GM12864 (cell line): ENCODE results near the gene NOMO2.
"Not testable (repeated sequence)": the region's sequence is repeated elsewhere in the genome, so short reads cannot be mapped to it uniquely, and the experiment has no call there.

Source experiments
- DNase-seq: peaks from one replicate; pipeline ENCODE4 v3.0.0-alpha.2; 2011; ENCODE audit warnings: low read depth
- H3K4me3 ChIP-seq: 2 replicates; pipeline ENCODE4 v1.5.1; 2011; ENCODE audit warnings: mild to moderate bottlenecking, low read depth, low read length, control low read depth
- CTCF ChIP-seq: IDR thresholded peaks from 2 replicates; pipeline ENCODE4 v1.5.1; 2011; ENCODE audit warnings: low read depth, mild to moderate bottlenecking, moderate library complexity, low read length, control low read depth, inconsistent platforms; ENCODE audit errors: missing control alignments

The NOMO2 gene, protein sequence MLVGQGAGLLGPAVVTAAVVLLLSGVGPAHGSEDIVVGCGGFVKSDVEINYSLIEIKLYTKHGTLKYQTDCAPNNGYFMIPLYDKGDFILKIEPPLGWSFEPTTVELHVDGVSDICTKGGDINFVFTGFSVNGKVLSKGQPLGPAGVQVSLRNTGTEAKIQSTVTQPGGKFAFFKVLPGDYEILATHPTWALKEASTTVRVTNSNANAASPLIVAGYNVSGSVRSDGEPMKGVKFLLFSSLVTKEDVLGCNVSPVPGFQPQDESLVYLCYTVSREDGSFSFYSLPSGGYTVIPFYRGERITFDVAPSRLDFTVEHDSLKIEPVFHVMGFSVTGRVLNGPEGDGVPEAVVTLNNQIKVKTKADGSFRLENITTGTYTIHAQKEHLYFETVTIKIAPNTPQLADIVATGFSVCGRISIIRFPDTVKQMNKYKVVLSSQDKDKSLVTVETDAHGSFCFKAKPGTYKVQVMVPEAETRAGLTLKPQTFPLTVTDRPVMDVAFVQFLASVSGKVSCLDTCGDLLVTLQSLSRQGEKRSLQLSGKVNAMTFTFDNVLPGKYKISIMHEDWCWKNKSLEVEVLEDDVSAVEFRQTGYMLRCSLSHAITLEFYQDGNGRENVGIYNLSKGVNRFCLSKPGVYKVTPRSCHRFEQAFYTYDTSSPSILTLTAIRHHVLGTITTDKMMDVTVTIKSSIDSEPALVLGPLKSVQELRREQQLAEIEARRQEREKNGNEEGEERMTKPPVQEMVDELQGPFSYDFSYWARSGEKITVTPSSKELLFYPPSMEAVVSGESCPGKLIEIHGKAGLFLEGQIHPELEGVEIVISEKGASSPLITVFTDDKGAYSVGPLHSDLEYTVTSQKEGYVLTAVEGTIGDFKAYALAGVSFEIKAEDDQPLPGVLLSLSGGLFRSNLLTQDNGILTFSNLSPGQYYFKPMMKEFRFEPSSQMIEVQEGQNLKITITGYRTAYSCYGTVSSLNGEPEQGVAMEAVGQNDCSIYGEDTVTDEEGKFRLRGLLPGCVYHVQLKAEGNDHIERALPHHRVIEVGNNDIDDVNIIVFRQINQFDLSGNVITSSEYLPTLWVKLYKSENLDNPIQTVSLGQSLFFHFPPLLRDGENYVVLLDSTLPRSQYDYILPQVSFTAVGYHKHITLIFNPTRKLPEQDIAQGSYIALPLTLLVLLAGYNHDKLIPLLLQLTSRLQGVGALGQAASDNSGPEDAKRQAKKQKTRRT

DNA sequence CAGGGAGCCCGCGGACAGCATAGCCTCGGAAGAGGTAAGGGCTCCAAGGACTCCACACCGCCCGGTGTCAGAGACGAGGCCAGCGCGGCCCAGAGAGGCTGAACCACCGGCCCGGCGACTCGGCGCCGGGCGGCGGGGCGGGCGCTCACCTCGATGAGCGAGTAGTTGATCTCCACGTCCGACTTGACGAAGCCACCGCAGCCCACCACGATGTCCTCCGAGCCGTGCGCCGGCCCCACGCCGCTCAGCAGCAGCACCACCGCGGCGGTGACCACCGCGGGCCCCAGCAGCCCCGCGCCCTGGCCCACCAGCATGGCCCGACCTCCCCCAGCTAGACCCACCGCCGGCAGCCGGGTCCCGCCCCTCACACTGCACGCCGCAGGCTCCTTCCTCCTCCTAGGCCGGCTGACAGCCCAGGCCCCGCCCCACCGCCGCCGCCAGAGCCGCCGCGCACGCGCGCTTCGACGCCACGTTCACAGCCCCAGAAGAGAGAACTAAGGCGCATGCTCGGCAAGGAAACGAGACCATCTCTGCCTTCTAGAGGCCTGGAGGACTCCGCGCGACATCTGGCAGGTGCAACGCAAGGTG lies at the start of gene NOMO2:
Gene NOMO2, minus strand, starts transcription at position 371 of the 588 bp plus-strand sequence. Its CDS starts 57 bp downstream, at position 314.
- not testable (repeated sequence) for DNase-seq
- H3K4me3 ChIP-seq = peak within 1 kb of the TSS; percentile 57

DNA sequence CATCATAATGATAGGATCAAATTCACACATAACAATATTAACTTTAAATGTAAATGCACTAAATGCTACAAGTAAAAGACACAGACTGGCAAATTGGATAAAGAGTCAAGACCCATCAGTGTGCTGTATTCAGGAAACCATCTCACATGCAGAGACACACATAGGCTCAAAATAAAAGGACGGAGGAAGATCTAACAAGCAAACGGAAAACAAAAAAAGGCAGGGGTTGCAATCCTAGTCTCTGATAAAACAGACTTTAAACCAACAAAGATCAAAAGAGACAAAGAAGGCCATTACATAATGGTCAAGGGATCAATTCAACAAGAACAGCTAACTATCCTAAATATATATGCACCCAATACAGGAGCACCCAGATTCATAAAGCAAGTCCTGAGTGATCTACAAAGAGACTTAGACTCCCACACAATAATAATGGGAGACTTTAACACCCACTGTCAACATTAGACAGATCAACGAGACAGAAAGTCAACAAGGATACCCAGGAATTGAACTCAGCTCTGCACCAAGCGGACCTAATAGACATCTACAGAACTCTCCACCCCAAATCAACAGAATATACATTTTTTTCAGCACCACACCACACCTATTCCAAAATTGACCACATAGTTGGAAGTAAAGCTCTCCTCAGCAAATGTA lies 48.4 kb upstream of the NOMO2 start:
- H3K4me3 ChIP-seq, DNase-seq: not testable (repeated sequence)

- DNase-seq, H3K4me3 ChIP-seq: not testable (repeated sequence)
These were observed 46.4 kb upstream of the NOMO2 start for GRCh38 chr16:18608271-18608670.

DNA sequence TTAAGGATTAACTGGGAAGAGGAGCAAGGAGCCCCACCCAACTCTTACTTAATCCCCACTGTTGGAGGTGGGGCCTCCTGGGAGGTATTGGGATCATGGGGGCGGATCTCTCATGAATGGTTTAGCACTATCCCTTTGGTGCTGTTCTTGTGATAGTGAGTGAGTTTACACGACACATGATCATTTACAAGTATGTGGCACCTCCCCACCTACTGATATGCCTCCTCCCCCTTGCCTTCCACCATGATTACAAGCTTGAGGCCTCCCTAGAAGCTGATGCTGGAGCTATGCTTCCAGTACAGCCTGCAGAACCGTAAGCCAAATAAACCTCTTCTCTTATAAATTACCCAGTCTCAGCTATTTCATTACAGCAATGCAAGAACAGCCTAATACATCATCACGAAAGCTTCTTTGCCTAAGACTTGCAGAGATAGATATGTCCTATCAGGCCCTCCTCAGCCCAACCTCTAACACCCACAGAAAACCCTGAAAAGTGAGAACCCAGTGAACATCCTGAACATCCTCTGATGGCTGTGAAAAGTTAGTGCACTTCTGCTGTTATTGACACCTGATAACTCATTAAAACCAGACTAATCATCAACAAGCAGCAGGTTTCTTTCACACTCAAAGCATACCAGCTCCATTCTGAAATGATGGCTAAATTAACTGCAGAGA lies 41.8 kb upstream of the NOMO2 start:
- H3K4me3 ChIP-seq, DNase-seq: not testable (repeated sequence)

DNA sequence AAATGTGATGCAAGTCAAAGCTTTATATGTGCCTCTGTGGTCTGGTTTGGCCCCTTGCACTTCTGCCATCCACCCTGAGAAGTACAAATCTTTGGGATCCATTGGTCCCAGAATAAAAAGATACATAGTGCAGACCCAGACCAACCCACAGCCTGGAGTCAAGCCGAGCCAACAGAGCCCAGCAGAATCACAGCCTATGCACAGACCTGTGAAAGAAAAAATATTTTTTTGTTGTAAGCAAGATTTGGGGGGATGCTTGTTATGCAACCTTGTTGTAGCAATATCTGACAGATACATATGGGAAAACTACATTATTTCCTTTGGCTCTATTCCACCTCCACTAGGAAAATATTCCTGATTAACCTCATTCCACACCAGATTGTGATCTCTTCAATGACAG lies 36.7 kb upstream of the NOMO2 start:
- H3K4me3 ChIP-seq, DNase-seq: not testable (repeated sequence)

- DNase-seq, H3K4me3 ChIP-seq: not testable (repeated sequence)
These were observed 35.8 kb upstream of the NOMO2 start for GRCh38 chr16:18597734-18598133.

DNA sequence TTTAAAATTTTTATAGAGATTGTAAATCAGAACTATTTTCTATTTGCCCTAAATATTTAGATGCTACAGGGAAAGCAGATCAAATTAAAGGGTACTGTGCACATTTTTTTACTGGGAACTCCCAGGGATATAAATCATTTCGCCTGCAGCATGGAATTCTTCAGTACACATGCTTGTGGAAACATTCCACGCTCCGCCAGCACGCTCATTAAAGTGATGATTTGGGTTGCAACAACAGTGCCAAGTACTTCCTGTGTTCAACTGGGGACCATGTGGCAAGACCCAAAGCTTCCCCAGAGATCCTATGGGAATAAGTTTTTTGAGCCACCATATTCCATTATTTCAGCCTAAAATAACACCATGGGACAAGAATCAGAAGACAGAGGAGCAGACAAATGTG lies 35.4 kb upstream of the NOMO2 start:
- DNase-seq, H3K4me3 ChIP-seq: not testable (repeated sequence)

DNA sequence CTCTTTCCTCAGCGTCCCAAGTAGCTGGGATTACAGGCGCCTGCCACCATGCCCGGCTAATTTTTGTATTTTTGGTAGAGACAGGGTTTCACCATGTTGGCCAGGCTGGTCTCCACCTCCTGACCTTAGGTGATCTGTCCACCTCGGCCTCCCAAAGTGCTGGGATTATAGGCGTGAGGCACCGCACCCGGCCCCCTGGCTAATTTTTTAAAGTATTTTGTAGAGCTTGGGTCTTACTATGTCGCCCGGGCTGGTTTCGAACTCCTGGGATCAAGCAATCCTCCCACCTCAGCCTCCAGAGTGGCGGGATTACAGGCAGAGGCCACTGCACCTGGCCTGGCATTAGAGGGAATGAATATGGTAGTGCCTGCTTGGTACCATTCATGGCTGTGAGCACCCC lies 33.9 kb upstream of the NOMO2 start:
- not testable (repeated sequence) for DNase-seq, H3K4me3 ChIP-seq

DNA sequence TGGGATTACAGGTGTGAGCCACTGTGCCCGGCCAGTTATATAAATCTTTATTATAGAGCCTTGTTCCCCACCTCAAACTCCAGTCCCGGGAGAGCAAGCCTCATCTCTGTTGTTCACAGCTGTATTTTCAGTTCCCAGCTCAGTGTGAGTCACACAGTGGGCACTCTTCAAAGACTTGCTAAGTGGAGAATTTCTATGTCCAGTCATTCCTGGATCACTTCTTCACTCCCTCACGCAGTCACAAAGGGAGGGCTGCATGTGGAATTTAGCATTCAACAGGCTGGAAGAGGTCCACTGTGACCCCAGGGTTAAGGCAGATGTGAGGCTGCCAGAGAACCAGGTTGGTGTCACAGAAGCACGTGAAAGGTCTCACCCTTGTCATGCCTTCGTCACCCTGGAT lies 33.0 kb upstream of the NOMO2 start:
- DNase-seq, H3K4me3 ChIP-seq: not testable (repeated sequence)

GRCh38 chr16:18593904-18594303 lies 32.0 kb upstream of the NOMO2 start:
- not testable (repeated sequence) for DNase-seq, H3K4me3 ChIP-seq

DNA sequence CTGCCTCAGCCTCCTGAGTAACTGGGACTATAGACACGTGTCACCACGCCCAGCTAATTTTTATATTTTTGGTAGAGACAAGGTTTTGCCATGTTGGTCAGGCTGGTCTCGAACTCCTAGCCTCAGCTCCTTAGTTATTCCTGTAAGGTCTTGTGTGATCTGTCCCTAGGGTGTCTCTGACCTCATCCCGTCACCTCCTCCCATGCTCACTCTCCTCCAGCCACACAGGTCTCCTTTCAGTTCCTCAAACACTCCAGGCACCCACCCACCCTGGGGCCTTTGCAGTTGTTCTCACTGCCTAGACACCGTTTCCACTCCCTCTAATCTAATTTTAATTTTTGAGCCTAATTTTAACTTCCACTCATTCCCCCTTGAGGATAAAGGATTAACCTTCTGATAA lies 31.1 kb upstream of the NOMO2 start:
- not testable (repeated sequence) for DNase-seq, H3K4me3 ChIP-seq

- TF ChIP-seq CTCF = peak; percentile 15
- DNase-seq = not testable (repeated sequence)
These were observed 30.0 kb upstream of the NOMO2 start for GRCh38 chr16:18591908-18592307.

GRCh38 chr16:18591441-18591840 lies 29.5 kb upstream of the NOMO2 start:
- not testable (repeated sequence) for H3K4me3 ChIP-seq, DNase-seq

More at GRCh38 chr16:18591908-18592307, 30.0 kb upstream of the NOMO2 start:
- H3K4me3 ChIP-seq = not testable (repeated sequence)

DNA sequence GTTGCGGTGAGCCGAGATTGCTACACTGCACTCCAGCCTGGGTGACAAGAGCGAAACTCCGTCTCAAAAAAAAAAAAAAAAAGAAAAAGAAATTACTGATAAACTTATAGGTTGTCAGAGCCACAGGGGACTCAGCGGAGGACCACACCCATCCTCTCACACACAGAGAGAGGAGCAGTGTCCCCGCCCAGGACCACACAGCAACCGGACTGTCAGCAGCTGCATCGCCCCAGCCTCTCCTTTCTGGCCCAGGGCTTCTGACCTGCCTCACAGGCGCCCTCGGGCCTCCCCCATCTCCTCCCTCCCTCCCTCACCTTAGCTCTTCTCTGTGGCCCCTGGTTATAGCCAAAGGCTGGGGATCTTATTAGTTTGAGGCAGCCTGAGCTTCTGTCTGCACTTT lies 27.9 kb upstream of the NOMO2 start:
- DNase-seq, H3K4me3 ChIP-seq: not testable (repeated sequence)

- DNase-seq = not testable (repeated sequence)
These were observed 25.0 kb upstream of the NOMO2 start for GRCh38 chr16:18586560-18587540.

More at GRCh38 chr16:18586560-18587540, 25.0 kb upstream of the NOMO2 start:
- H3K4me3 ChIP-seq = not testable (repeated sequence)
